ENCODE data around the gene PRKAG2. TPM values are rescaled to one million over a fixed set of nuclear protein-coding genes. Genes with fewer than 3 reads are reported as not detected.

Gene PRKAG2
- total RNA-seq, 1 donor: 21.2 TPM

GRCh38 chr7:151682831-151683614 is 193.9 kb downstream of the PRKAG2 start:
- no peak for DNase-seq (ENCODE audit: low read depth)
- H3K4me3 ChIP-seq (ENCODE audit: low read depth, low read length): no peak overlapping the region
- no peak for TF ChIP-seq CTCF (IDR thresholded peaks at IDR 0.05; ENCODE audit: insufficient read depth, low read depth, low read length)

GRCh38 chr7:151681726-151682125 is 195.2 kb downstream of the PRKAG2 start:
- no peak for TF ChIP-seq CTCF (IDR thresholded peaks at IDR 0.05; ENCODE audit: insufficient read depth, low read depth, low read length)
- H3K4me3 ChIP-seq (ENCODE audit: low read depth, low read length): no peak overlapping the region
- DNase-seq (ENCODE audit: low read depth): no peak

- H3K4me3 ChIP-seq (ENCODE audit: low read depth, low read length): no peak overlapping the region
- DNase-seq (ENCODE audit: low read depth): peak; percentile 85
- TF ChIP-seq CTCF (IDR thresholded peaks at IDR 0.05; ENCODE audit: insufficient read depth, low read depth, low read length): no peak
These were observed 196.1 kb downstream of the PRKAG2 start for GRCh38 chr7:151680810-151681209.

GRCh38 chr7:151679881-151680612 is 196.9 kb downstream of the PRKAG2 start:
- no peak for DNase-seq (ENCODE audit: low read depth)
- H3K4me3 ChIP-seq (ENCODE audit: low read depth, low read length): no peak overlapping the region
- no peak for TF ChIP-seq CTCF (IDR thresholded peaks at IDR 0.05; ENCODE audit: insufficient read depth, low read depth, low read length)

GRCh38 chr7:151679071-151679708 is 197.7 kb downstream of the PRKAG2 start:
- H3K4me3 ChIP-seq (ENCODE audit: low read depth, low read length): no peak overlapping the region
- TF ChIP-seq CTCF (IDR thresholded peaks at IDR 0.05; ENCODE audit: insufficient read depth, low read depth, low read length): no peak
- DNase-seq (ENCODE audit: low read depth): no peak

- no peak overlapping the region for H3K4me3 ChIP-seq (ENCODE audit: low read depth, low read length)
- no peak for TF ChIP-seq CTCF (IDR thresholded peaks at IDR 0.05; ENCODE audit: insufficient read depth, low read depth, low read length)
- no peak for DNase-seq (ENCODE audit: low read depth)
These were observed 198.7 kb downstream of the PRKAG2 start for GRCh38 chr7:151678227-151678604.

Measured in fibroblast of villous mesenchyme (primary cell).